Measurements from ENCODE around the gene ARID2. TPM values are rescaled to one million over a fixed set of nuclear protein-coding genes. Genes with fewer than 3 reads are reported as not detected.
A peak's percentile ranks its signal among the peaks of the same experiment; 100 is the strongest.

The ARID2 gene
- total and polyA plus RNA-seq, 10 of the 15 experiments (the other 5 are each of a cell fraction or from before 2014, with no cell fraction given), result 9.2 to 29.8 (median 20.3) TPM

- H3K27ac ChIP-seq (ENCODE audit: control insufficient read depth, insufficient read depth), result no peak overlapping the region
- no peak for FAIRE-seq
- ATAC-seq, result peak; percentile 50
- intact Hi-C loops (cut with micrococcal nuclease; ENCODE audit: unreplicated experiment) (loop anchor here (10.0 kb wide), 1 partner anchor 369 kb away; no protein-coding TSS in a partner anchor), in situ Hi-C loops (cut with MboI) (no loop called here)
- no peak overlapping the region for H3K4me3 ChIP-seq
- peaks cover 0 to 4% of the 10 kb centered on the region in 2 experiments; a peak in 3 of 4 replicates for H3K36me3 ChIP-seq (ENCODE audit: control insufficient read depth in 2 of 2, insufficient read depth in 2 of 2, low read length in 1 of 2)
- TF ChIP-seq CREB1 (IDR thresholded peaks at IDR 0.05; ENCODE audit: low read depth) (peak; percentile 52; the same call in 1 of the 2 replicates), RFX5 (IDR thresholded peaks at IDR 0.05; ENCODE audit: low read depth, low read length) (peak; percentile 87), ZNF687 (IDR thresholded peaks at IDR 0.05) (no peak), PAX8 (IDR thresholded peaks at IDR 0.05) (no peak)
- no peaks in the 10 kb centered on the region for H3K4me1 ChIP-seq (ENCODE audit: control insufficient read depth, insufficient read depth, low read length)
- no peak overlapping the region for H3K4me2 ChIP-seq (ENCODE audit: control insufficient read depth, insufficient read depth)
- no peak overlapping the region for H3K9ac ChIP-seq (ENCODE audit: control insufficient read depth, insufficient read depth, low read length)
- ChIA-PET POLR2A (no interaction called here), SMC1A (ENCODE audit: uncharacterized antibody, unreplicated experiment) (interaction anchor here (0.6 to 2.2 kb wide), 5 partner anchors 20 to 370 kb away, joined by 3 to 6 read pairs (median 3); no protein-coding TSS in a partner anchor), CTCF (interaction anchor here (1.2 to 2.4 kb wide), 3 partner anchors 10 to 21 kb away, joined by 3 to 7 read pairs (median 3); no protein-coding TSS in a partner anchor), RAD21 (ENCODE audit: unreplicated experiment) (interaction anchor here (1.1 kb wide), 1 partner anchor 370 kb away, joined by 4 read pairs; no protein-coding TSS in a partner anchor)
- H3K9me3 ChIP-seq (replicated peaks; ENCODE audit: control insufficient read depth, insufficient read depth, low read length), result no peaks in the 10 kb centered on the region
- WGBS (ENCODE audit: insufficient coverage, insufficient replicate concordance, low lambda C conversion rate, missing lambda C conversion rate), result 8% methylated on average over 1 of the region's 1 CpG
- no peaks in the 10 kb centered on the region for H3K27me3 ChIP-seq (replicated peaks in 1 of 2; ENCODE audit: control insufficient read depth in 2 of 2, insufficient read depth in 2 of 2, low read length in 1 of 2)
- no peaks in the 10 kb centered on the region for H4K20me1 ChIP-seq (ENCODE audit: control insufficient read depth, insufficient read depth)
- no peak for DNase-seq (ENCODE audit: low read depth, low spot score)
- H2AFZ ChIP-seq (ENCODE audit: control insufficient read depth, low read depth, low read length), result no peak overlapping the region
- no TSS peak for BruUV-seq (replicated peaks)
- no peaks in the 10 kb centered on the region for H3K79me2 ChIP-seq (ENCODE audit: control insufficient read depth, insufficient read depth, low read length)
Observed at GRCh38 chr12:45914090-45914489, 184.6 kb downstream of the ARID2 start.
